Activated T-cell treated with anti-CD3 and anti-CD28 coated beads, Interleukin-2, amount 50 U/mL, for 1 hour (primary cell): ENCODE measurements around the gene IQSEC1.
"Not testable (repeated sequence)": the region's sequence is repeated elsewhere in the genome, so short reads cannot be mapped to it uniquely, and the experiment has no call there.

Source experiments
- DNase-seq: peaks from one replicate; pipeline ENCODE4 v3.0.0-alpha.2; 2020

The IQSEC1 gene

DNA sequence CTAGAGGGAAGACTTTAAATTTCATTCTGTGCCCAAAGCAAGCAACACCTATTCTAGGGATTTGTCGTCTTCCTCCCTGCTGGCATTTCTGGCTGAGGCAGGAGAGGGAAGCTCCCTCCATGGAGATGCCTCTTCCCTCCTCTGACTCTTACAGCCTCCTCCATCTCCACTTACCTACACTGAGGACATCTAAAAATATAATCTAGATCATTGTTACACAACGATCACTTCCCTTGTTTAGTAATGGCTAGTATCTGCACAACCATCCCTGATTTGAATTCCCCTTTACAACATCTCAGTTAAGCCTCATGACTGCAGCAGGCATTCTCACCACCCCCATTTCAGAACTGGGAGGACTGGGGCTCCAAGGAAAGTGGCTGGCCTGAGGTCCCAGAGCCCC, 219.4 kb downstream of the IQSEC1 start:
- DNase-seq, result not testable (repeated sequence)

DNA sequence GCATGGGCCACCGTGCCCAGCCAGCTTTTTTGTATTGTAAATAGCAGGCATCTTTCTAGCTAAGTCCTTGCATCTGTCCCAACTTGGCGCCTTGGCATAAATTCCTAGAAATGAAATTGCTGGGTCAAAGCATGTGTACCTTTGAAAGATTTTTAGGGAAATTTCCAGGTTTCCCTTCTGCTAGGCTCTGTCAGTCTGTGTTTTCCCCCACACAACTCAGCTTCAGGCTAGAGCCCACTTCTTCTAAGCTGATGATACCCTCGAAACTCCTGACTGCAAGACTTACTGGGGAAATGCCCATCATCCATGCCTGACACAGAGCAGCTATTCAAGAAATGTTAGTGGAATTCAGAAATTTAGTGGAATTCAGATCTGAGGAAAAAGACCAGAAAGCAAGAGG, 221.0 kb downstream of the IQSEC1 start:
- DNase-seq, result no peak
